Measurements from ENCODE around the gene CCDC106. TPM values are rescaled to one million over a fixed set of nuclear protein-coding genes. Genes with fewer than 3 reads are reported as not detected.

The CCDC106 gene
- total RNA-seq, 1 experiment from 2014 or later: 2.3 TPM

- DNase-seq (ENCODE audit: extremely low read depth, low read depth): no peak
These were observed 1.5 kb downstream of the CCDC106 start for GRCh38 chr19:55649268-55650125.

GRCh38 chr19:55650126-55650557 is 2.1 kb downstream of the CCDC106 start:
- no peak for DNase-seq (ENCODE audit: extremely low read depth, low read depth)

- no peak for DNase-seq (ENCODE audit: extremely low read depth, low read depth)
These were observed 2.7 kb downstream of the CCDC106 start for GRCh38 chr19:55650602-55651230.

GRCh38 chr19:55651236-55651635 is 3.2 kb downstream of the CCDC106 start:
- no peak for DNase-seq (ENCODE audit: extremely low read depth, low read depth)

GRCh38 chr19:55652311-55653128 is 4.5 kb downstream of the CCDC106 start:
- DNase-seq (ENCODE audit: extremely low read depth, low read depth): no peak

- peak; percentile 96 for DNase-seq (ENCODE audit: extremely low read depth, low read depth)
These were observed 5.8 kb downstream of the CCDC106 start for GRCh38 chr19:55653651-55654322.

GRCh38 chr19:55654323-55654867 is 6.4 kb downstream of the CCDC106 start:
- DNase-seq (ENCODE audit: extremely low read depth, low read depth): peak; percentile 98

- DNase-seq (ENCODE audit: extremely low read depth, low read depth): peak; percentile 82
These were observed 7.0 kb downstream of the CCDC106 start, which contains the start of gene U2AF2 for GRCh38 chr19:55654868-55655647. Gene U2AF2, plus strand, starts transcription at chr19:55655035. Its CDS starts 70 bp downstream, at chr19:55655105.

GRCh38 chr19:55655648-55656040 is 7.6 kb downstream of the CCDC106 start:
- no peak for DNase-seq (ENCODE audit: extremely low read depth, low read depth)

GRCh38 chr19:55656552-55656951 is 8.5 kb downstream of the CCDC106 start:
- DNase-seq (ENCODE audit: extremely low read depth, low read depth): no peak

GRCh38 chr19:55656988-55657747 is 9.2 kb downstream of the CCDC106 start:
- DNase-seq (ENCODE audit: extremely low read depth, low read depth): no peak

GRCh38 chr19:55658846-55659459 is 10.9 kb downstream of the CCDC106 start:
- no peak for DNase-seq (ENCODE audit: extremely low read depth, low read depth)

- DNase-seq (ENCODE audit: extremely low read depth, low read depth): no peak
These were observed 11.8 kb downstream of the CCDC106 start for GRCh38 chr19:55659822-55660221.

- no peak for DNase-seq (ENCODE audit: extremely low read depth, low read depth)
These were observed 12.4 kb downstream of the CCDC106 start for GRCh38 chr19:55660404-55660803.

- no peak for DNase-seq (ENCODE audit: extremely low read depth, low read depth)
These were observed 13.0 kb downstream of the CCDC106 start for GRCh38 chr19:55660991-55661390.

- DNase-seq (ENCODE audit: extremely low read depth, low read depth): no peak
These were observed 13.8 kb downstream of the CCDC106 start for GRCh38 chr19:55661826-55662225.

- DNase-seq (ENCODE audit: extremely low read depth, low read depth): no peak
These were observed 16.0 kb downstream of the CCDC106 start for GRCh38 chr19:55663846-55664536.
